Mesendoderm (in vitro differentiated cells): ENCODE measurements around the gene AFF2.
"Not testable (repeated sequence)": the region's sequence is repeated elsewhere in the genome, so short reads cannot be mapped to it uniquely, and the experiment has no call there.

Experiments used
- DNase-seq: peaks from one replicate; pipeline ENCODE4 v3.0.0; 2013
- H2AK5ac ChIP-seq: 2 replicates; pipeline ENCODE4 v1.6.1; 2013; ENCODE audit warnings: low read length, inconsistent platforms
- H2BK120ac ChIP-seq: 2 replicates; pipeline ENCODE4 v1.6.1; 2013; ENCODE audit warnings: low read depth, mild to moderate bottlenecking, low read length, moderate library complexity, mixed read lengths
- H2BK15ac ChIP-seq: replicated peaks from 2 replicates; pipeline ENCODE4 v1.6.1; 2013; ENCODE audit warnings: low read depth, mild to moderate bottlenecking, moderate library complexity
- H2BK5ac ChIP-seq: 2 replicates; pipeline ENCODE4 v1.6.1; 2013; ENCODE audit warnings: low read length, inconsistent platforms
- H3K18ac ChIP-seq: 2 replicates; pipeline ENCODE4 v1.6.1; 2013; ENCODE audit warnings: mild to moderate bottlenecking, low read length, mixed read lengths
- H3K23ac ChIP-seq: one replicate; pipeline ENCODE4 v1.6.1; 2013; ENCODE audit warnings: low read length
- H3K27ac ChIP-seq: 2 replicates; pipeline ENCODE4 v1.5.1; 2013; ENCODE audit warnings: low read depth, mild to moderate bottlenecking, inconsistent platforms, low read length, moderate library complexity
- H3K27me3 ChIP-seq: 2 replicates; pipeline ENCODE4 v1.6.1; 2013; ENCODE audit warnings: low read length, control low read depth, mild to moderate bottlenecking, inconsistent platforms; ENCODE audit not compliant: insufficient read depth, poor library complexity
- H3K36me3 ChIP-seq: 2 replicates; pipeline ENCODE4 v1.6.1; 2013; ENCODE audit warnings: low read length, inconsistent platforms; ENCODE audit not compliant: control insufficient read depth, insufficient read depth
- H3K4ac ChIP-seq: one replicate; pipeline ENCODE4 v1.6.1; 2013; ENCODE audit warnings: low read depth, mild to moderate bottlenecking, low read length, moderate library complexity
- H3K4me1 ChIP-seq: 2 replicates; pipeline ENCODE4 v1.6.1; 2013; ENCODE audit warnings: low read depth, low read length, inconsistent platforms; ENCODE audit not compliant: control insufficient read depth
- H3K4me2 ChIP-seq: 2 replicates; pipeline ENCODE4 v1.6.1; 2013; ENCODE audit warnings: low read length
- H3K4me3 ChIP-seq: 2 replicates; pipeline ENCODE4 v1.5.1; 2013; ENCODE audit warnings: mild to moderate bottlenecking, low read length
- H3K56ac ChIP-seq: one replicate; pipeline ENCODE4 v1.6.1; 2013; ENCODE audit warnings: low read length
- H3K79me1 ChIP-seq: 2 replicates; pipeline ENCODE4 v1.6.1; 2013; ENCODE audit warnings: low read length, inconsistent platforms
- H3K79me2 ChIP-seq: 2 replicates; pipeline ENCODE4 v1.6.1; 2013; ENCODE audit warnings: mild to moderate bottlenecking, low read length; ENCODE audit not compliant: control insufficient read depth, insufficient read depth
- H3K9ac ChIP-seq: 2 replicates; pipeline ENCODE4 v1.6.1; 2013; ENCODE audit warnings: low read length, inconsistent platforms
- H4K5ac ChIP-seq: one replicate; pipeline ENCODE4 v1.6.1; 2013; ENCODE audit warnings: low read length
- H4K8ac ChIP-seq: one replicate; pipeline ENCODE4 v1.6.1; 2013; ENCODE audit warnings: low read depth, mild to moderate bottlenecking, control low read depth, low read length, moderate library complexity
- WGBS: extraction: QIAGEN DNeasy Blood & Tissue Kit; methylation state at CpG from one replicate; pipeline ENCODE4 v1.1.7; 2013; ENCODE audit warnings: low lambda C conversion rate, missing lambda C conversion rate; ENCODE audit not compliant: insufficient coverage; ENCODE audit errors: extremely low coverage; 5-methylcytosine and 5-hydroxymethylcytosine counted together

Gene AFF2

GRCh38 chrX:148664995-148665394 is 164.6 kb downstream of the AFF2 start:
- no peaks in the 10 kb centered on the region for H3K79me2 ChIP-seq
- H2BK15ac ChIP-seq, result no peak overlapping the region

GRCh38 chrX:148669175-148669574 is 168.8 kb downstream of the AFF2 start:
- not testable (repeated sequence) for H3K79me1 ChIP-seq, H4K8ac ChIP-seq, H4K5ac ChIP-seq, H3K36me3 ChIP-seq, H2BK120ac ChIP-seq, H3K4ac ChIP-seq, H3K4me3 ChIP-seq, H3K4me2 ChIP-seq, H3K79me2 ChIP-seq, H3K18ac ChIP-seq, H3K9ac ChIP-seq, H3K56ac ChIP-seq, H3K4me1 ChIP-seq, H2AK5ac ChIP-seq, H2BK15ac ChIP-seq, H3K27ac ChIP-seq, H2BK5ac ChIP-seq, H3K23ac ChIP-seq, DNase-seq, H3K27me3 ChIP-seq
- WGBS, result no CpG with 5 or more reads among the region's 3 CpGs

More at GRCh38 chrX:148664995-148665394, 164.6 kb downstream of the AFF2 start:
- no peak overlapping the region for H3K23ac ChIP-seq
- H3K9ac ChIP-seq, result no peak overlapping the region
- no peak overlapping the region for H3K4ac ChIP-seq
- H4K8ac ChIP-seq, result no peak overlapping the region
- H3K56ac ChIP-seq, result no peak overlapping the region
- no peaks in the 10 kb centered on the region for H3K36me3 ChIP-seq
- H3K79me1 ChIP-seq, result no peaks in the 10 kb centered on the region
- no peak overlapping the region for H3K27ac ChIP-seq
- H3K18ac ChIP-seq, result no peak overlapping the region
- no peaks in the 10 kb centered on the region for H3K4me1 ChIP-seq
- H4K5ac ChIP-seq, result no peak overlapping the region
- no peak overlapping the region for H3K4me2 ChIP-seq
- H3K4me3 ChIP-seq, result no peak overlapping the region
- no peak overlapping the region for H2BK5ac ChIP-seq
- WGBS, result no CpG with 5 or more reads among the region's 3 CpGs
- DNase-seq, result no peak
- H3K27me3 ChIP-seq, result no peaks in the 10 kb centered on the region
- H2BK120ac ChIP-seq, result no peak overlapping the region
- no peak overlapping the region for H2AK5ac ChIP-seq

- H3K4me2 ChIP-seq, result no peak overlapping the region
- no peaks in the 10 kb centered on the region for H3K27me3 ChIP-seq
- DNase-seq, result no peak
- no peak overlapping the region for H2BK15ac ChIP-seq
- no peak overlapping the region for H3K23ac ChIP-seq
- H4K8ac ChIP-seq, result no peak overlapping the region
- H3K56ac ChIP-seq, result no peak overlapping the region
- no peaks in the 10 kb centered on the region for H3K36me3 ChIP-seq
- H3K79me2 ChIP-seq, result no peaks in the 10 kb centered on the region
- H2BK5ac ChIP-seq, result no peak overlapping the region
- H3K4ac ChIP-seq, result no peak overlapping the region
- WGBS, result no CpG with 5 or more reads among the region's 3 CpGs
- no peak overlapping the region for H3K18ac ChIP-seq
- H3K9ac ChIP-seq, result no peak overlapping the region
- H2BK120ac ChIP-seq, result no peak overlapping the region
- no peak overlapping the region for H4K5ac ChIP-seq
- no peak overlapping the region for H3K4me3 ChIP-seq
- H3K79me1 ChIP-seq, result no peaks in the 10 kb centered on the region
- H2AK5ac ChIP-seq, result no peak overlapping the region
- H3K27ac ChIP-seq, result no peak overlapping the region
- H3K4me1 ChIP-seq, result no peaks in the 10 kb centered on the region
Measured at GRCh38 chrX:148670277-148670676, 169.9 kb downstream of the AFF2 start.

- no peak overlapping the region for H3K56ac ChIP-seq
- no peak overlapping the region for H4K5ac ChIP-seq
- no peaks in the 10 kb centered on the region for H3K79me2 ChIP-seq
- no peak overlapping the region for H2BK15ac ChIP-seq
- H3K9ac ChIP-seq, result no peak overlapping the region
- H3K18ac ChIP-seq, result no peak overlapping the region
- H3K27ac ChIP-seq, result no peak overlapping the region
- H2BK5ac ChIP-seq, result no peak overlapping the region
- no peaks in the 10 kb centered on the region for H3K36me3 ChIP-seq
- no peak overlapping the region for H2AK5ac ChIP-seq
- no peak overlapping the region for H3K23ac ChIP-seq
- no peak overlapping the region for H2BK120ac ChIP-seq
- no peaks in the 10 kb centered on the region for H3K4me1 ChIP-seq
- H3K79me1 ChIP-seq, result no peaks in the 10 kb centered on the region
- H4K8ac ChIP-seq, result no peak overlapping the region
- H3K4me2 ChIP-seq, result no peak overlapping the region
- H3K4ac ChIP-seq, result no peak overlapping the region
- H3K4me3 ChIP-seq, result no peak overlapping the region
- DNase-seq, result no peak
- WGBS, result no CpG with 5 or more reads among the region's 2 CpGs
- no peaks in the 10 kb centered on the region for H3K27me3 ChIP-seq
Measured at GRCh38 chrX:148672517-148672916, 172.1 kb downstream of the AFF2 start.

- no peak for DNase-seq
- no peak overlapping the region for H3K18ac ChIP-seq
- no peaks in the 10 kb centered on the region for H3K79me2 ChIP-seq
- no peaks in the 10 kb centered on the region for H3K36me3 ChIP-seq
- no peak overlapping the region for H2BK5ac ChIP-seq
- no peak overlapping the region for H4K8ac ChIP-seq
- H3K4ac ChIP-seq, result no peak overlapping the region
- H3K4me3 ChIP-seq, result no peak overlapping the region
- H3K23ac ChIP-seq, result no peak overlapping the region
- no peaks in the 10 kb centered on the region for H3K4me1 ChIP-seq
- H3K56ac ChIP-seq, result no peak overlapping the region
- no peak overlapping the region for H2BK15ac ChIP-seq
- WGBS, result 100% methylated on average over 1 of the region's 1 CpG
- H3K79me1 ChIP-seq, result no peaks in the 10 kb centered on the region
- no peak overlapping the region for H3K9ac ChIP-seq
- H4K5ac ChIP-seq, result no peak overlapping the region
- no peak overlapping the region for H3K27ac ChIP-seq
- H3K4me2 ChIP-seq, result no peak overlapping the region
- no peaks in the 10 kb centered on the region for H3K27me3 ChIP-seq
- H2AK5ac ChIP-seq, result no peak overlapping the region
- no peak overlapping the region for H2BK120ac ChIP-seq
Measured at GRCh38 chrX:148681605-148682004, 181.2 kb downstream of the AFF2 start.

- H3K79me1 ChIP-seq, result no peaks in the 10 kb centered on the region
- no peaks in the 10 kb centered on the region for H3K79me2 ChIP-seq
- no peak overlapping the region for H3K4me2 ChIP-seq
- no peak overlapping the region for H2BK120ac ChIP-seq
- no peaks in the 10 kb centered on the region for H3K27me3 ChIP-seq
- H2BK15ac ChIP-seq, result no peak overlapping the region
- no peaks in the 10 kb centered on the region for H3K36me3 ChIP-seq
- no peak overlapping the region for H3K27ac ChIP-seq
- H3K56ac ChIP-seq, result no peak overlapping the region
- H3K23ac ChIP-seq, result no peak overlapping the region
- H3K4me3 ChIP-seq, result no peak overlapping the region
- no peaks in the 10 kb centered on the region for H3K4me1 ChIP-seq
- no peak overlapping the region for H4K8ac ChIP-seq
- H2AK5ac ChIP-seq, result no peak overlapping the region
- H3K18ac ChIP-seq, result no peak overlapping the region
- no peak overlapping the region for H4K5ac ChIP-seq
- H3K9ac ChIP-seq, result no peak overlapping the region
- WGBS, result no CpG with 5 or more reads among the region's 4 CpGs
- no peak overlapping the region for H2BK5ac ChIP-seq
- DNase-seq, result no peak
- no peak overlapping the region for H3K4ac ChIP-seq
Measured at GRCh38 chrX:148682206-148682605, 181.8 kb downstream of the AFF2 start.
